ENCODE results near the gene CCDC88A. TPM values are rescaled to one million over a fixed set of nuclear protein-coding genes. Genes with fewer than 3 reads are reported as not detected.
"Not testable (repeated sequence)": the region's sequence is repeated elsewhere in the genome, so short reads cannot be mapped to it uniquely, and the experiment has no call there.

Gene CCDC88A
- total and polyA plus RNA-seq, 7 donors: 5.4 to 72.8 (median 33.8) TPM

GRCh38 chr2:55252832-55253231, 166.8 kb downstream of the CCDC88A start:
- intact Hi-C loops (cut with DNase I): no loop called here
- Histone ChIP-seq H3K36me3 (peaks cover 0 to 78% (median 18%) of the 10 kb centered on the region in 4 donors), H3K4me1 (no peaks in the 10 kb centered on the region), H3K4me3 (no peak overlapping the region), H3K9me3 (no peaks in the 10 kb centered on the region), H3K27me3 (no peaks in the 10 kb centered on the region), H3K27ac (no peak overlapping the region)
- no peak for DNase-seq
- TF ChIP-seq POLR2A (IDR thresholded peaks at IDR 0.05) (no peak), EP300 (IDR thresholded peaks at IDR 0.05) (no peak), POLR2AphosphoS5 (IDR thresholded peaks at IDR 0.05) (no peak)
- TF ChIP-seq, protein P1, sequence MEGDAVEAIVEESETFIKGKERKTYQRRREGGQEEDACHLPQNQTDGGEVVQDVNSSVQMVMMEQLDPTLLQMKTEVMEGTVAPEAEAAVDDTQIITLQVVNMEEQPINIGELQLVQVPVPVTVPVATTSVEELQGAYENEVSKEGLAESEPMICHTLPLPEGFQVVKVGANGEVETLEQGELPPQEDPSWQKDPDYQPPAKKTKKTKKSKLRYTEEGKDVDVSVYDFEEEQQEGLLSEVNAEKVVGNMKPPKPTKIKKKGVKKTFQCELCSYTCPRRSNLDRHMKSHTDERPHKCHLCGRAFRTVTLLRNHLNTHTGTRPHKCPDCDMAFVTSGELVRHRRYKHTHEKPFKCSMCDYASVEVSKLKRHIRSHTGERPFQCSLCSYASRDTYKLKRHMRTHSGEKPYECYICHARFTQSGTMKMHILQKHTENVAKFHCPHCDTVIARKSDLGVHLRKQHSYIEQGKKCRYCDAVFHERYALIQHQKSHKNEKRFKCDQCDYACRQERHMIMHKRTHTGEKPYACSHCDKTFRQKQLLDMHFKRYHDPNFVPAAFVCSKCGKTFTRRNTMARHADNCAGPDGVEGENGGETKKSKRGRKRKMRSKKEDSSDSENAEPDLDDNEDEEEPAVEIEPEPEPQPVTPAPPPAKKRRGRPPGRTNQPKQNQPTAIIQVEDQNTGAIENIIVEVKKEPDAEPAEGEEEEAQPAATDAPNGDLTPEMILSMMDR (IDR thresholded peaks at IDR 0.05): no peak
- WGBS, 2 donors: 81 to 91% methylated on average over 3 of the region's 3 CpGs

GRCh38 chr2:55247025-55247424, 172.6 kb downstream of the CCDC88A start:
- H3K27me3 ChIP-seq: no peaks in the 10 kb centered on the region
- intact Hi-C loops (cut with DNase I): no loop called here
- H3K4me1 ChIP-seq: no peaks in the 10 kb centered on the region
- H3K9me3 ChIP-seq: no peaks in the 10 kb centered on the region
- no peak overlapping the region for H3K27ac ChIP-seq
- TF ChIP-seq EP300 (IDR thresholded peaks at IDR 0.05) (no peak), POLR2A (IDR thresholded peaks at IDR 0.05) (no peak), POLR2AphosphoS5 (IDR thresholded peaks at IDR 0.05) (no peak)
- TF ChIP-seq, protein P1 (IDR thresholded peaks at IDR 0.05): no peak
- DNase-seq: no peak
- no peak overlapping the region for H3K4me3 ChIP-seq
- 83 to 94% methylated on average over 5 of the region's 5 CpGs for WGBS, 2 donors
- H3K36me3 ChIP-seq: peaks cover 0 to 89% (median 15%) of the 10 kb centered on the region in 4 donors

- no peak for DNase-seq
- Histone ChIP-seq H3K36me3 (peaks cover 0 to 88% (median 14%) of the 10 kb centered on the region in 4 donors), H3K27ac (no peak overlapping the region), H3K27me3 (no peaks in the 10 kb centered on the region), H3K4me1 (no peaks in the 10 kb centered on the region), H3K9me3 (no peaks in the 10 kb centered on the region), H3K4me3 (no peak overlapping the region)
- WGBS, 2 donors: 87 to 91% methylated on average over 5 of the region's 5 CpGs
- intact Hi-C loops (cut with DNase I): no loop called here
- TF ChIP-seq, protein P1 (IDR thresholded peaks at IDR 0.05): no peak
- TF ChIP-seq EP300 (IDR thresholded peaks at IDR 0.05): no peak
- TF ChIP-seq POLR2A (IDR thresholded peaks at IDR 0.05): no peak
- TF ChIP-seq POLR2AphosphoS5 (IDR thresholded peaks at IDR 0.05): no peak
Measured at GRCh38 chr2:55245411-55245810, 174.2 kb downstream of the CCDC88A start.

DNA sequence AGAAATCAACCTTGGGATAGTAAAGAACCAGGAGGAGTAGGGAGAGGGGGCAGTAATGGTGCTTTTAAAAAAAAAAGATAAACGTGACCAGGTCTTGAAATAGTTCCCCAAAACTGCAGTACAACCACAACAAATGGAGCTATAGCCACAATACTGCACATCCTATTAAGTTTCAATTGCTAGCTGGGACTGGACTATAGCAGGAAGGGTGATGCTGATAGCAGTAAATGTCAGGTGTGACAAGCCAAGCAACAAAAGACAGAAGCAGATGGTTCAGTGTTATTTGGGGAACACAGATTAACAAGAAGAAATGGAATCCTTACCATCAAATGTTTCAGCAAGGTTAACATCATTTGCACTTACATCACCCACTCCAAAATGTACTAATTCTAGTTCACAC, 177.0 kb downstream of the CCDC88A start:
- 63 to 65% methylated on average over 1 of the region's 1 CpG for WGBS, 2 donors
- Histone ChIP-seq H3K4me3 (no peak overlapping the region), H3K9me3 (no peaks in the 10 kb centered on the region), H3K4me1 (no peaks in the 10 kb centered on the region), H3K36me3 (peaks cover 0 to 91% (median 13%) of the 10 kb centered on the region in 4 donors), H3K27ac (no peak overlapping the region), H3K27me3 (no peaks in the 10 kb centered on the region)
- TF ChIP-seq, protein P1 (IDR thresholded peaks at IDR 0.05): no peak
- TF ChIP-seq POLR2AphosphoS5 (IDR thresholded peaks at IDR 0.05) (no peak), POLR2A (IDR thresholded peaks at IDR 0.05) (no peak), EP300 (IDR thresholded peaks at IDR 0.05) (no peak)
- intact Hi-C loops (cut with DNase I): no loop called here
- DNase-seq: no peak

- intact Hi-C loops (cut with DNase I); DNase-seq; H3K4me1 ChIP-seq; H3K27ac ChIP-seq; H3K9me3 ChIP-seq; H3K27me3 ChIP-seq; H3K4me3 ChIP-seq: not testable (repeated sequence)
- WGBS, 2 donors: 93 to 98% methylated on average over 8 of the region's 8 CpGs
- peaks cover 1 to 88% (median 11%) of the 10 kb centered on the region in 4 donors for H3K36me3 ChIP-seq
Measured at GRCh38 chr2:55241582-55241981, 178.1 kb downstream of the CCDC88A start.
